Activated effector memory CD4-positive, alpha-beta T cell treated with Interleukin-2 at 50 U/mL for 16 hours (primary cell): ENCODE data around the gene ADCY5.
"Not testable (repeated sequence)": the region's sequence is repeated elsewhere in the genome, so short reads cannot be mapped to it uniquely, and the experiment has no call there.

Experiments used
- DNase-seq: peaks from one replicate; pipeline ENCODE4 v3.0.0-alpha.2; 2020

Gene ADCY5

DNA sequence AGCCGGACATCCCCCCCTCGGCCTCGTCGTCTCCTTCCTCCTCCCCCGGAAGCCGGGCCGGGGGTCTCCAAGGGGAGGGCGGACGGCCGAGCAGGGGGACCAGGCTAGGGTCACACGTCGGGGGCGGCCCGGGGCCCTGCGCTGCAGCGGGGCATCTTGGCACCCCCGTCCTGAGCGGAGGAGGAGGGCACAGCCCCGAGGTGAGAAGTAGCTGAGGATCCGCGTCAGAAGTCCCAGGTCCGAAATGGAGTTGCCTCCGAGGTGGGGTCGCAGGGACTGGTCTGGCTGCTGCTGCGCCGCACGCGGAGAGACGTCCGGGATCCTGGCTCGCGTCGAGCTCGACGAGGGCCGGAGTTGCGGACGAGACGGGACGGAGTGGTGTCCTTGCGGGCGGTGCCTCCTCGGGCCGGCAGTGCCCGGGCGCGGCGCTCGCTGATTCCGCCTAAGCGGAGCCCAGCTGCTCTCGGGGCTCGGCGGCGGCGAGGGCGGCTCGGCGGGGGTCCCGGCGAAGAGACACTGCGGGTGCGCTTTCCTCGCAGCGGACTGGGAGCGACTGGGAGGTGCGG, at the start of gene ADCY5:
Gene ADCY5, minus strand, starts transcription at position 555 of the 566 bp plus-strand sequence. Its CDS starts 545 bp downstream, at position 10.
- DNase-seq = no peak

DNA sequence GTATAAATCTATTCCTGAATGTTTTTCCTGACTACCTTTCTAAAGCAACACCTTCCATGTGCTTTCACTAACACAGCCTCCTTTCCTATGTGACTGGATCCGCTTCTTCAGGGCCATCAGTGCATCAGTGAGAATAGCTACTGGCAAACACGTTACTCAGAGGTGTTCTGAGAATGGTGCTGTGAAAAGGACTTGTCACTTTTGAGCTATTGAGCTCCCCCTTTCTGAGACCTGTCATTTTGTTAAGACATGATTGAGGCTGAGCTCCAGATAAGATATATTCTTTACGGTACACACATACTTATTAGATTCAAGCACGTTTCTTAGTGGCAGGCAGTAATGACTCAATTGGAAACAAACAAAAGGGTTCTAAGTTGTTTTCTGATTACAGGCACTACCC, 45.0 kb upstream of the ADCY5 start:
- no peak for DNase-seq

DNA sequence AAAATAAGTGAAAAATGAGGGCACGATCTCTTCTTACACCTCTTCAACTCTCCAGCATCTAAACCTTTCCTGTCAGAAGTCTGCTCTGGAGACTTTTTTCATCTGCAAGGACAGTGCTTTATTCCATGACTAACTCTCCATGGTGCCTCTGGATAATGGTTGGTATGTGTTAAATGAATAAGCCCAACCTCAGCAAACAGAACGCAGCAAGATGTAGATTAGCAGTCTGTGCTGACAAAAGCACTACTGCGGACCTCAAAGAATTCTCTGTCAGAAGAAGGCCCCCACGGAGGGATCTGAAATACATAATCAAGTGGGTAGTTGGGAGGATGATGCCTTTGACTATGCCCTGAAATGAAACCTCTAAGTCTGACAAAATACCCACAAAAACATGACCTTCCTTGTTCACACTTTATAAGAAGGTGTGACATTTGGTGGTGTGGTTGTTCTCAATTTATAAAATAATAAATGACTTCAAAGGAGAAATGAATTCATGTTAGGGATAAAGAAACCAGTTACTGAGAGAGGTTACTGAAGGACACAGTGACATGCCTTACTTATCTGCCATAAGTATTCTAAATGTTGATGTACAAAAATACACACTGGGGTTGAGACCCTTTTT, 43.2 kb upstream of the ADCY5 start:
- no peak for DNase-seq

DNA sequence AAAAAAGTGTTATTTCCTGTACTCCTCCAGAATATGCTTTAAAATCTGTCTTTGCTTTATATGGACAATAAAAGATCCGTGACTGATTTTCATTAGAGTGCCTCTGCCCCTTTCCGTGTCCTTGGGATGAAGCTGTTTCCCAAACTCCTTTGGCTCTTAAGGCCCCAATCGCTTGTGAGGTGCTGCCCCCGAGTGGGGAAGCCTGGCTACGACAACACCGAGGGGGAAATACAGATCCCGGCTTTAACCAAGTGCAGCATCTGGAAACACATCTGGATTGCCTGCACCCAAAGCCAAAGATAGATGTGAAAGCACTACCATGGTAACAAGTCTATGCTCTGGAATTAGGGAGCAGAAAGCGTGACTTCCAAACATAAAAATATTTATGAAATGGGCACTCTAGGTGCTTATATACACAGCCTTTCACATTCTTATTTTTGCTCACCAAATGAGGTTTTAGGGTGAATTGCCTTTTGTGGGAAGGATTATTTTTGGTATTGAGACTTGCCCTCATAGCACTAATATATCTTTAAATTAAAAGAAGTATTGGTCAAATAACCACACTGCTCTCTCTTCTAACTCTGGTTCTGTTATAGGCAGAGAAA, 40.6 kb upstream of the ADCY5 start:
- DNase-seq = no peak

DNA sequence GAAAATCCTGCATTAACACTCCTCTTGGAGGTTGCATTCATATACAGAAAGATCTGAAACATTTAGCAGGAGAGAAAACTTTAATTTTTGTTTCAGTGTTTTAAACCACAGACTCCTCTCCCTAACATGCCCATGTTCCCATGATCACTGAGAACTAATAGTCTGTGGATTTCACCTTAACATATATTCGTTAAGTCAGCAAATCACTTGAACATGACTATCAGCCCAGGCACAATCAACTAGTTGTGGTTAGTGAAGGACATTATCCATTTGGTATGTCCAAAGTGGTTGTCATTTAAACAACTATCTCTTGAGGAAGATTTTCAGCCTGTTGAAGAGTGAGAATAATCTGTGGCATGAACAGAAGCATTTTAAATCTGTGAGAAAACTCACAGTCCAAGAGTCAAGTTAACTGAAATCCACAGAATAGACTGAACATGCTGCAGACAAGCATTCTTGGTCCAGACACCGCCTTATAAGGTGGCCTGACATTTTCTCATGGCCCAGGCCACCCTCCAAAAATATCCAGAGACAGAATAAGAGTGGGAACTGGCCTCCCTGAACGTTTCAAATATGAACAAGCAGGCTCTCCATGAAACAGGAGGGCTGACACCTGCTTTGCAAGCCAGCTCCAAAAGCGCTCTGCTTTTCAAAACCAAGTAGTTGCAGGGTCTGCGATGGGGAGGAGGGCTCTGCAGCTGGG, 39.9 kb upstream of the ADCY5 start:
- DNase-seq = no peak

DNA sequence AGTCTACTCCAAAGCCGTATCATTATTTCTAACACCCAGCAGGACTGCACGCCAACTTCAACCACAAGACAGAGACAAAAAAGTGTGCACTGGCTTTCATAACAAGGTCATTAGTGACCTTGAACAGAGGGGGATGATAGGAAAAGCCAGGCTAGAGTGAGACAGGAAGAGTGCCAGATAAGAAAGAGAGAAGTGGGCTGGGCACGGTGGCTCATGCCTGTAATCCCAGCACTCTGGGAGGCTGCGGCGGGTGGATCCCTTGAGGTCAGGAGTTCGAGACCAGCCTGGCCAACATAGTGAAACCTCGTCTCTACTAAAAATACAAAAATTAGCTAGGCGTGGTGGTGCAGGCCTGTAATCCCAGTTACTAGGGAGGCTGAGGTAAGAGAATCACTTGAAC, 38.2 kb upstream of the ADCY5 start:
- not testable (repeated sequence) for DNase-seq

DNA sequence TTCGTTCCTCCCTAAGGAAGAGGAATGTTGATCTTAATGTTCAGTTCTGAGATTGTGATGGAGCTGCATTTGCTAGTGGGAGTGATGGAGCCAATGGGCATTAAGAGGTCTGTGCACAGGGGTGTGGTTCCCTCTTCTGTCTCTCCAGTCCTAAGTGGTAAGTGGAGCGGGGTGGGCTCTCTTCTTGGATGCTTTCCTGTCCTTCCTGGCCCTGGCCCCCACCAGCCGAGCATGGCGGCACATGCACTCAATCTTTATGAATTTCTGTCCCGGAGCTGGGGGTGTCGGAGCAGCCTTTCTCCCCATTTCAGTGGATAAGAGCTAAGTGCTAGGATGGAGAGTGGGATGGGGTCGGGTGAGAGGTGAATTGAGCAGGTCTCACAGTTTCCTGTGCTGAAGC, 37.6 kb upstream of the ADCY5 start:
- DNase-seq = no peak

DNA sequence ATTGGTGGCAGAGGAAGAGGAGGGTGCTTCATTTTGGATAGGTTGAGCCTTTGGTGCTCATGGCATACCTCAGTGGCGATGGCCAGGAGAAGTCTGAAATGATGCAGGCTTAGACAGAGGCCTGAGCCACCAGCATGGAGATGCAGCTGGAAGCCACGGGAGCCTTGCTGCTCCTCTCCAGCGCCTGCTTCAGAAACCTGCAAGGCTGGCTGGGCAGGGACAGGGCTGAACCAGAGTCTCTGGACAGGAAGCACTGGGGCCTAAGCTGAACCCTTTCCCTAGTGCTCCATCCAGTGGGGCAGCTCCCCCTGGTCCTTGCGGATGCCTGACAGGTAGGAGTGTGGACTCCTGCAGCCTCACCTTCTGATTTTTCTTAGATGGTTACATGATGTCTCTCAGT, 36.7 kb upstream of the ADCY5 start:
- no peak for DNase-seq

DNA sequence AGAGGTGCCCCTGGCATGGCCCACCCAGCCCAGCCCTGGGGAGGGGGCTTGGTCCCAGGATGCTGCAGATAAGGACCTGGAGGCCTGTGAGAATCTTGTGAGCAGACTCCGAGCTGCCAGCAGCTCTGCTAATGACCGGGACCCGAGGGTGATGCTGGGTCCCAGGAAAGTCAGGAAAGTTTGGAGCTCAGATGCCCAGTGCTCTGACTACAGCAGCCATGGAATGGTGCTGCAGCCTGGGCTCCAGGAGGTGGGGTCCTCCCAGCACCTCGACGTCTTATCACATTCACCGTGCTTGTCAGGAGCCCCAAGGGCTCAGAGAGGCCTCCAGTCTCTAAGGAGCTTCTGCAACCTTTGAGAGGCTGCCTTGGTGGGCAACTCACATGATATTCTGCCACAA, 34.3 kb upstream of the ADCY5 start:
- DNase-seq = no peak

DNA sequence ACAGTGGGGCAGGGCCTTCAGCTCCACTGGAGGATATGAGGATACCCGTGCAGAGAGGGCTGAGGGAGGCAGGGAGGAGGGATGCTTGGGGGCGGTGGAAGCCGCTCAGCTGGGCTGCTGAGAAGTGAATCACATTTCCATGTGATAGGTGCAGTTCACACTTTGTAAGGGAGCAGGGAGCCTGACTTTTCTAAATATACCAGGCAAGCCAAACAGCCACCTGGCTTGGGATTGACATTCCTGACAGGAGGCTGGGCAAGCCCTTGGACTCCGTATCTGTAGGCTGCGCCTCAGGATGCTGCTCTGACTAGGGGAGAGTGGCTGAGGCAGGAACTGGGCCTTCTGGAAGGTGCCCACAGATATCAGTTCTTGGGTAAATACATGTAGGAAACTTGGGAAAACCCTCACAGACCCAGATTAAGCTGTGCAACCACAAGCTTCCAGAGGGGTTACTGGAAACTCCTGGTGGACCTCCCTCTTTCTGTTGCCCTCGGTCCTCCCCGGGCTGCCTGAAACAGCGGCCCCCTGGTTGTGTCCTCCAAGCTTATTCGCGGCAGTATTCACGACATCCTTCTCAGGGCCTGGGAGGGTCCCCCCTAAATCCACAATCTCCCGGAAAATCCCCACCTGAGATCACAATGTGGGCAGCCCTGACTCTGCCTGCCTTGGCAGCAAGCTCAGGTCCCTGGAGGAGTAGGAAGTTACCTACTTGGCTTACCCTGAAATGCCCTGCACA, 33.0 kb upstream of the ADCY5 start:
- no peak for DNase-seq

DNA sequence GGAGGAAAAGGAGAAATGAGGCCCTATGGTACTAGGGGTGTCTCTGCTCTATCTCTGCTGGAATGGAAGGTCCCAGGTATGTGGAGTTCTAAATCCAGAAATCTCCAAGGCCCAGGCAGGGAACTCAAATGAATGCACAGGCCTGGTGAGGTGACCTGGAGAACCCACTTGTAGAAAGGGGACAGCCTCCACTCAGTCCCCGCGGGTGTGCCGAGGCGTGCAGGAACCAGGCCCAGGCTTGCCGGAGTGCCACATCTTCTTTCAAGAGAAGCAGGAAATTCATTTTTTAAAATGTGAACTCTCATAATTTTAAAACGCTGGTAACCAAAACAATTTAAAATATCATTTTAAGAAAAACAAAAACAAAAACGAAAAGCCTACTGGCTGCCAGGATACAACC, 32.2 kb upstream of the ADCY5 start:
- DNase-seq = no peak

DNA sequence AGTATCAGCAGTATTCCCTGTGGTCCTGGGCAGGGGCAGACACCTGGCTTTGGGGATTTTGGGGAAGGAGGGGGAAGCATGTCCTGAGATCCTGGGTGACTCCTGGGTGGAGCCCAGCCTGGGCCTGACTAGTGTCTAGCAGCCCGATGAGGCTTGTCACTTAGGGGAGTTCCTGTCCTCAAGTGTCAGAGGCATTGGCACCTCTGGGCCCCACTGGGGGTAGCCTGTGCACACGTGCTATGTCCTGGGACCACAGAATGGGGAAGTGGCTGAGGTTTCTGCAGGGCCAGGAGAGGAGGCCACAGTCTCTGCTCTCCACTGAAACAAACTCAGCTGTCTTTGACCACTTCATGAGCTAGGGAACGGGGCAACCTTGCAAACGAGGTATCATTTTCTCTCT, 31.5 kb upstream of the ADCY5 start:
- DNase-seq = no peak

DNA sequence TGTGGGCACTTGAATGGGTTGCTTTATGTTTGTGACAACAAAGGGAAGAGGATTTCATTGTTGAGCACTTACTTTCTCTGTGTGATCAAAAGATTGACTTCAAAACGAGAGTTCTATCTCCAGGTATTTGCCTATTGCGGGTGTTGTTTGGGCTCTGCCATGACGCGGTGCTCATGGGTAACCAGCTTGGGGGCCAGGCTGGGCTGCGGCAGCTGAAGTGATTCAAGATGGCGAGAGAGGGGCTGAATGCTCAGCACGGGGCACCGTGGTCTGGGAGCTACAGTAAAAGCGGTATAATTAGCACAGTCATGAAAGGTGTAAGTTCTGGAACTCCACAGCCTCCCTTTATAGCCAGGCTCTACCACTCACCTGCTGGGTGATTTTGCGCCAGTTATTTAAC, 31.0 kb upstream of the ADCY5 start:
- no peak for DNase-seq

DNA sequence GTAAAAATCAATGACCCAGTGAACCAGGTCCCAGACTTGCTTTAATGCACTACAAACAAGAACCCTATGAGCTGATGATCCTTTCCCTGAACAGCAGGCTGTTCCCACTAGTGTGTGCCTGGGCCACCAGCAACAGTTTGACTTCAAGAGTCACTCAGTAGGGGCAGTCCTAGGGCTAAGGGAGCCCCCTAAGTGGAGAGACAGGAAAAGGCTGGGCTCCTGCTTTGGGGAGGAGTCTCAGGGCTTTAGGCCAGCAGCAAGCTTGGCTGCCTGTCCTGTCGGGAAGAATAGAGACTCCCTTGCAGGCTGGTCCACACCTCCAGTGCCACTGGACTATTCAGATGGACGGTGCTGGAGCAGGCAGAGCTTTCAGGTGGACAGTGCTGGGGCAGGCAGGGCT, 29.4 kb upstream of the ADCY5 start:
- no peak for DNase-seq

DNA sequence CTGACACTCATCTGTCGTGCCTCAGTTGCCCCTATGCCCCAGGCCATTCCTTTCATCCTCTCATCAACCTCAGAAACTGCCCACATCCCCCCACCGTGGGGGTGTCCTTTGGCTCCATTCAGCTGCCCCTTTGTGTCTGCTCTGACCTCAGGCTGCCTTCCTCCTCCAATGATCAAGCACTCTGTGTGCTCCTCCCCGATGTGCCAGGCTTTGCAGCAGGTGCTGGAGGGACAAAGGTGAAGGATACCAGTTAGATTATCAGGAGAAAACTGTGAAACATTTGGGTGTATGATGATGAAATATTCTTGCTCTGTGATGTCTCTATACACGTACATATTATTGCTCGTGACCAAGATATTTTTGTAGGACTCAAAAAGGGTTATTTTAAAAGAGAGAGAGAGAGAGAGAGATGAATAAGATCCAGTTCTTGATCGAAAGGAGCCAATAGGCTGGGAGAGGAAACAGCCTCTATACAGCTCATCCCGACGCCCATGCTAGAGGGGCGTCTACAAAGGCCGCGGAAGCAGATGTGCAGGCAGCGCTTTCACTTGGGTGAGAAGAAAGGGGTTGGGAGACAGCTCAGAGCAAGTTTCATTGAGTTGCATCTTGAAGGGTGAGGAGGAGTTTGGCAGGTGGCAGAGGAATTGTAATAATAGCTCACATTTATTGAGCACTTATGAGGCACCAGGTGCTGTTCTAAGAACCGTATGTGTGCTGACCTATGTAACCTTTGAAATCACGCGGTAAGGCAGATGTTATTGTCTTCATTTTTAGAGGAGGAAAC, 28.3 kb upstream of the ADCY5 start:
- DNase-seq = no peak

DNA sequence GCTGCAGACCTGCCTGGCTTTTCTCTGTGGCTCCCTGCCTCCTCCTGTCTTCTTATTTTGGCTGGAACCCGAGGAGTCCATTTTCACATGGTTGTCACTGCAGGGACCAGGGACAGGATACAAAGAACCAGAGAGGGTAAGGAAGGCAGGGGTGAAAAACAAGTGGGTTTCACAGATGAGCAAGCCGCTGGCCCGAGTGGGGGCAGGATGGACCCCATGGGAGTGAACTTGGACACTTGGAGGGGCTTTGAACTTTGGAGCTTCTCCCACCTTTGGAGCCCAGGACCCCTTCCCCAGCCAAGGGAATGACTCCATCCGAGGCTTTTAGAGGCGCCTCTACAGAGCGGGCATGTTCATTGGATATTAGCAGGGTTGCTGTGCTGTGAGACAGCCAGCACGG, 26.9 kb upstream of the ADCY5 start:
- no peak for DNase-seq

DNA sequence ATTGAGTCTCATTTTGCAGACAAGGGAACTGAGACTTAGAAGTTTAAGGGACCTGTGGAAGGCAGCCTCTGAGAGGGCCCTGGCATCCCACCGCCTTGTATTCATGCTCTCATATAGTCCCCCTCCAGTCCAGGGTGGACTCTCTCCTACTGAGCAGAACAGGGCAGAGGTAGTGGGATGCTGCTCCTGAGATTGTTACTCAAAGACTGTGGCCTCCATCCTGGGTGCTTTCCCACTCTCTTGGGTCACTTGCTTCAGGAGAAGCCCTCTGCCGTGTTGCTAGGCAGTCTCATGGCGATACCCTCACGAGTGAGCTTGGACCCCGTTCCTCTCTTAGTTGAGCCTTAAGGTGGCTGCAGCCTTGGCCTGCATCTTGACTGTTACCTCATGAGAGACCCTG, 22.2 kb upstream of the ADCY5 start:
- no peak for DNase-seq

DNA sequence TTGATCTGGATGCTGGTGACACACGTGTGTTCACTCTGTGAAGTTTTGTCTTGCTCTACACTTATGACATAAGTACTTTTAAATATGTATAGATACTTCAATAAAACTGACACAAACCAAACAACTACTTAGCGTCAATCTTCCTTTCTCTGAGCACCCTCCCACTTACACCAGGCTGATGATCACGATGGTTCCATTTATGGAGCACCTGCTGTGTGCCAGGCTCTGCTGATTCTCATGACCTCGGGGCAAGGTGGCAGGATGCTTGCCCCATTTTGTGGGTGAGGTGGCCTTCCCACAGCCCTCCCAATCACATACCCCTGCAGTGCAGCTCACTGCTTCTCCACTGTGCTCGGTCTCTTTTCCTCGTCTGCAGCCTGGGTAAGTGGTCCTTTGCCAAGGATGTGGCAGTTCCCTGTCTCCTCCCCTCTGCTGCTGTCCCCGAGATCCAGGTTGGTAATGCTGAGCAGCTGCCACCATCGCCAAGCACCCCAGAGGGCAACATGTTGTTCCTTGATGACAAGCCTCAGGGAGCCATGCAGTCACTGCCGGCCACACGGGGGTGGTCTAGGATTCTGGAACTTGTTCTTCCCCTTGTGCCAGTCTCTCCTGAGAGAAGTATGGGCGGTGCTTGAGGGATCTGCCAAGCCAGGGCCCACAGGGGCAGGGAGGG, 20.6 kb upstream of the ADCY5 start:
- DNase-seq = no peak

DNA sequence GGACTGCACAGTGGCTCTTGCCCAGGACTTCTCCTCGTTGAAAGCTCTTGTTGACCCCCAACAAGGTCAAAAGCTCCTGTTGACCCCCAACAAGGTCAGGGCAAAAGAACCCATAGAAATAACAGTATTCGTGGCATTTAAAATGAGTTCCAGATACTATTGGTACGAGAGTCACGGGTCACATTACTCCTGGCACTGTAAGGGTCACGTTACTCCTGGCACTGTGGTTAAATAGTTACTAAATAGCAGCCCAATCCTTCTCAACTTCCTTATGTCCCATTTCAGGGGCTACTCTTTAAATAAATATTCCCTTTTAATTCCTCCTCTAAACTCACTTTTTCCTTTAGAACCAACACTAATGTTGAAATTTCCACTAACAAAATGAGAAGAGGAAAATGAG, 18.2 kb upstream of the ADCY5 start:
- no peak for DNase-seq

DNA sequence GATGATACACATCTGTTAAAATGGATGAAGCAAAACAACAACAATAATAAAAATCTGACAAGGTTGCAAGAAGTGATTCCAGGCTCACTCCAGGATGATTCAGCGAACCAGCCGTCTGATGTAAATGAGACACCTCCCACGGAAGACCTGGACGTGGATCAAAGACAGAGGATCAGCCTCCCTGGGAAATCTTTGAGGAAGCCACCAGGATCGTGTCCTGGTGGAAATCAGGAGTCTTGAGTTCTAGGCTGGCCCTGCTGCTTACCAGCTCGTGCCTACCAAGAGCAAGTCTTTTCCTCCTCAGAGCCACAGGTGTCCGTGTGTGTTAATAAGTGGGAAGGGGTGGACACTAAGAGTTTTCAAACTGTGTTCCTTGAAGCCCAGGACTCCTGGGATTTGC, 15.3 kb upstream of the ADCY5 start:
- DNase-seq = no peak

DNA sequence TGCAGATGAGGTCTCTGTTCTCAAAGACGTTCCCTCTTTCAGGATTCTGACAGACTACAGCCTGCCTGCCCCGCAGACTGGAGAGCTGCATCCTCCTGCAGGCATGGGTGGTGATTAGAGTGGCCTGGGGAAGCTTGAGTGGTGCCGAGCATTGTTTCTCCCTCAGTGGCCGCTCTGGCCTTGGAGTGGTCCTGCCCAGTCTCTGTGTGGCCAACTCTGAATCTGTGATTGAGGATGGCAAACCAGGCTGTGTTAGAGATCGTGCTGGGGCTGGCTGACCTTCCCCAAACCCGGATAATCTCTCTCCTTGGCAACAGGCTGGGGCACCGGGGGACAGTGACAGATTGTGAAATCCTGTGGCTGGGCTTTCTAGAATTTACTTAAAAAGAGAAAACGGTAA, 11.0 kb upstream of the ADCY5 start:
- no peak for DNase-seq

DNA sequence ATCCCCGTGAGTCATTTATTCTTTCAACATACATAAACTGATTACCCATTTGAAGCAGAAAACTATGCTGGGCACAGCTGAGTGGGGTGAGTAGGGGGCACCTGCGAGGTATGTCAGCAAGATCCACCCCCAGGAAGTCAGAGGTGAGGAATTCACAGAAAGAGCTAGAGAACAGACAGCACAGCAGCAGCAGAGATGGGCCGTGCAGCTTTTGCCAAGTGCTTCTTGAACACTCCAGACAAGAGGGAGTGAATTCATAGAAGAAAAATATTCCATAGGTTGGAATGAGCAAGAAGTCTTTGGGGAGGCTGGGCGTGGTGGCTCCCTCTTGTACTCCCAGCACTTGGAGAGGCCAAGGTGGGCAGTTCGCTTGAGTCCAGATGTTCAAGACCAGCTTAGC, 9.4 kb upstream of the ADCY5 start:
- DNase-seq = no peak
